Fibroblast of peridontal ligament (primary cell): Measurements from ENCODE around the gene RGS7.
"Not testable (repeated sequence)": the region's sequence is repeated elsewhere in the genome, so short reads cannot be mapped to it uniquely, and the experiment has no call there.

Experiments used
- DNase-seq: peaks from one replicate; pipeline ENCODE4 v3.0.0-alpha.2; 2010; ENCODE audit errors: extremely low read depth

Gene RGS7

GRCh38 chr1:241332037-241332409, 25.0 kb downstream of the RGS7 start:
- DNase-seq, result no peak

DNA sequence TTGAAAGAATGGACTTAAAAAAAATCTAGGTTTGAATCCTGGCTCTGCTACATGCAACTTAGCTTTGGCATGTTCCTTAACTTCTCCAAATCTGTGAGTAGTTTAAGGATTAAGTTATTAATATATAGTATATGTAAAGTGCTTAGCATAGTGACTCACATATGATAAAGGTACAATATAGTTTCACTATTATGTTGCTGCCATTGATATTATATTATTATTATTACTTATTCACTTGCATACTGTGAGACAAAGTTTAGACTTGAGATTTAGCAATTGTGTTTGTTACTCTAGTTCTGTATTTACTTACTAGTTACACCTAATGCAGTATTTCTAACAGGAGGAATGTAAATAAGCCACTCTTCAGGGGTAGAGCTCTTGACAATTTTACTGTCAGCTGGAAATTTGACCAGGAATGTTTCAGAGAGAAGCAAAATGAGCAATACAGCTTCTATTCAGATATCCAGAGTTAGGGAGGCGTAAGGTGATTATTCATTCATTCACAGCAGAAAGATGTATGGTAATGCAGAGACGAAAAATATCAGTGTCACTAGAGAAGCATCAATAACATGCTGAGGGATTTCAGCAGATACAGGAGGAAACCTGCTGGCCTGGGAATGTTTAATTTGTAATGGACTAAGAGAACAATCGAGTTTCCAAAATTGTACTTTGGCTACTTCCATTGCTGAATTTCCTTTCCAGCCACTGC, 25.5 kb downstream of the RGS7 start:
- no peak for DNase-seq

- no peak for DNase-seq
Observed at GRCh38 chr1:241330619-241331327, 26.2 kb downstream of the RGS7 start.

DNA sequence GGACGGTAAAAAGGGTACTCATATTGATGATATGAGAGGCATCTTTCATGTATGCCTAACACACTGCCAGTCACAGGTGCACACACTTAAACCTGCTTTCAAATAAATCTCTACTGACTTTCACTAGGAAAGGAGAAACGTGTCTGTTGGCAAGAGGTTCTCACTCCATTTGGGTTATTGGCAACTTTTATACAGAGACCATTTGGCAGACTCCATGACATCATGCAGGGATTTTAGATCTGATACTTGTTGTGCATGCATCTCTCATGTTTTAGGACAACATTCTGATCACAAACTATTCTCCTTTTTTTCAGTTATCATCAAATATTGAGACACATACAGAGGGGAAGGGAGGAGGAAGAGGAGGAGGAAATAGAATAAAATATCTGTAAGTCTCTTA, 31.5 kb downstream of the RGS7 start:
- no peak for DNase-seq

DNA sequence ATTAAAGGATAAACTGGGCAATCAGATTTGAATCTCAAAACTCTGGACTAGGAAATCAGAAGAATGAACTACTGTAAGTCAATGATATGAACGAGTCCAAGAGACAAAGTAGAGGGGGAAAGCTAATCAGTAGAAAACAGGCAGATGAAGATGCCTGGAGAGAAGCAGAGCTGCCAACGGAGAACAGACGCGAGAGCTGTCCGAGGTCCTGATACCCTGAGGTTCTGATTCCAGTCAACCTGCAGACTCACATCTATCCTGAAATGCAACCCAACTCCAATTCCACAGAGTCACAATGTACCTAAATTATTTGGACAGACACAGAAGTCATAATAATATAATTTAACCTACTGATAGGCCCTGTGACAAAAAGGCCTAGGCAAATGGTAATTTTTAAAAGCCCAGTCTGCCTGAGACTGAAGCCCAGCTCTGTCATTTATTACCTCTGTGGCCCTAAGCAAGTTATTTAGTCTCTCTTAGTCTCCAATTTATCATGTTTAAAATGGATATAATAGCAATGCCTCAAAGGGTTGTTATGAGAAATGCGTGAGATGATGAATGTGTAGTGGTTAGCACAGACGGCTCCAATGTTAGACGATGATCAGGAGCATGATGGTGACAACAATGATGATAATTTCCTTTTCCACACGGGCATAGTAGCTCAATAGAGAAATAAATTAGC, 33.4 kb downstream of the RGS7 start:
- peak; percentile 58 for DNase-seq

DNA sequence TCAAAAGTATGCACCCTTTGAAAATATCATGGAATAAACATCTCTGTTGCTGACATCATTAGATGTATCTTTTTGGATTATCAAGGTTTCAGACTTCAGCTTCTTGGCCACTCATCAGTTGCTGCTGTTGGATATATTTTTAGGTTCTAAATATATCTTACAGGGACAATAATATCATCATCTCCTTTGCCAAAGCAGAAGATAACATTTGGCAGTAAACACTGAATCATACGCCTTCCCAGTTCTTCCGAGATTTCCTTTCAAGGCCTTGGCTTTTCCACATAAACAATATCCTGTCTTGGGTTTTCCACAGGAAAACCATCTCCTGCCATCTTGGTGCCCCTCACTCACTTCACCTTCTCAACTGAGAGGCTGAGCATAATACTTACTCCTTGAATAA, 39.3 kb downstream of the RGS7 start:
- DNase-seq, result no peak

GRCh38 chr1:241316372-241316771, 40.6 kb downstream of the RGS7 start:
- no peak for DNase-seq

GRCh38 chr1:241311056-241311746, 45.8 kb downstream of the RGS7 start:
- DNase-seq, result peak; percentile 22

GRCh38 chr1:241310451-241310850, 46.6 kb downstream of the RGS7 start:
- DNase-seq, result peak; percentile 8

GRCh38 chr1:241309651-241310050, 47.4 kb downstream of the RGS7 start:
- DNase-seq, result no peak

DNA sequence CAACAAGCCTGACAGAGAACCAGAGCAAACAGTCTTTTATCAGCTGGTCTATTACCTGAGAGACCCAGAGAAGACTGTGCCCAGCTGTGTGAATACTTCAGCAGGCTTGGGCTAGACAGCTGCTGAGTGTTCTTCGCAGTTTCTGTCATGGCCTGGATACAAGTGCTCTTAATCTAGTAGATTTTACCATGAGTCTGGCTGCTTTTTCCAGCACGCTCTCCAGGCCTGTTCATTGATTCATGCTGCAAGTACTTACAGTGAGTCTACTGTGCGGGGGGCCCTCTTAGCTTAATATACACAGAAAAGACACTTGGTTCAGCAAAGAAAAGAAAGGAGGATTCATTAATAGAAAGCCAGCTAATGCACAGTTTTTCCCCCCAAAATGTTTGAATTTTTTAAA, 48.5 kb downstream of the RGS7 start:
- no peak for DNase-seq

DNA sequence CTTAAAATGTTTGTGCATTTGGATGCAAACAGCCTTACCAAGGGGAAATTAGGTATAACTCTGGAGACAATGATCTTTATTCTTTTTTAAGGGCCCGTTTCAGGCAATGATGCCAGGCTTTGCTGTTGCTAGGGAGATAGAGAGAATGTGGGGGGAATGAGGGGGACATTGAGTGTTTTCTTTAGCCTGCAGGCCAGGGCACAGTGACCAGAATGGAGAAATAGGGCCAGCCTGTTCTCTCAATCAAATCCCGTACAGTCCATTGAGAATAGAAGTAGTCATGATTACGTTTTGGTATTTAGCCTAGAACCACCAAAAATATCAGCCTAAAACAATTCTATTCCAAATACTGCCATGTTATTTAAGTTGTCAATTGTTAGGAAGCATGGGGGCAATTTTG, 49.0 kb downstream of the RGS7 start:
- no peak for DNase-seq

- no peak for DNase-seq
Observed at GRCh38 chr1:241306125-241306790, 50.7 kb downstream of the RGS7 start.

- DNase-seq, result not testable (repeated sequence)
Observed at GRCh38 chr1:241302024-241302423, 55.0 kb downstream of the RGS7 start.

DNA sequence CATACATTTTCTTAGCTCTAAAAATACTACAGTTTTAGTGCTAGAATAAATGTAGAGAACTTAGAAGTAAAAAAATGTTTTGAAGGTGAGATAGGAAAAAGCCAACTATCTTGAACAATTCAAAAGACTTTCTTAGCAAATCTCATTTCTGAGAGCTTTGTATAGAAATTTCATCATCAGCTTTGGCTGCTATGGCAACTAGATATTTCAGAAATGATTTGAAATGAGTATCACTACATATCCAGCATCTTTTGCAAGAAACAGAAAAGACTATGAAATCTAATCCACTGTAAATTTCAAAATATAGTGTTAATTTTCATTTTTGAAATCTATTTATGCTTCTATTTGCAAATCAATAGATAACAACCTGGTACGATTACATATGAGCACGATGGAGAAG, 57.7 kb downstream of the RGS7 start:
- DNase-seq, result peak; percentile 4

DNA sequence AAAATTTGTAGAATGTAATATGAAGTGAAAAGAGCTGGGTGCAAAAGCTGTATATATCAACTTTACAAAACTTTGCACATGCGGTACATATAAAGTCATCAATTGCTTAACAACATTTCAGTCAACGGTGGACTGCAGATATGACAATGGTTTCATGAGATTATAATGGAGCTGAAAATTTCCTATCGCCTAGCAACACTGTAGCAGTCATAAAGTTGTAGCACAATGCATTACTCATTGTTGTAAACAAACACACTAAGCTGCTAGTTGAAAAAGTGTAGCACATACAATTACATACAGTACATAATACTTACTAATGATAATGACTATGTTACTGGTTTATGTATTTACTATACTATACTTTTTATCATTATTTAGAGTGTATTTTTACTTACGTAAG, 64.0 kb downstream of the RGS7 start:
- DNase-seq, result no peak

GRCh38 chr1:241291548-241291947, 65.5 kb downstream of the RGS7 start:
- DNase-seq, result not testable (repeated sequence)

GRCh38 chr1:241286486-241286885, 70.5 kb downstream of the RGS7 start:
- no peak for DNase-seq

GRCh38 chr1:241276391-241276790, 80.6 kb downstream of the RGS7 start:
- DNase-seq, result no peak

- no peak for DNase-seq
Observed at GRCh38 chr1:241275981-241276380, 81.0 kb downstream of the RGS7 start.

GRCh38 chr1:241275226-241275625, 81.8 kb downstream of the RGS7 start:
- DNase-seq, result no peak

DNA sequence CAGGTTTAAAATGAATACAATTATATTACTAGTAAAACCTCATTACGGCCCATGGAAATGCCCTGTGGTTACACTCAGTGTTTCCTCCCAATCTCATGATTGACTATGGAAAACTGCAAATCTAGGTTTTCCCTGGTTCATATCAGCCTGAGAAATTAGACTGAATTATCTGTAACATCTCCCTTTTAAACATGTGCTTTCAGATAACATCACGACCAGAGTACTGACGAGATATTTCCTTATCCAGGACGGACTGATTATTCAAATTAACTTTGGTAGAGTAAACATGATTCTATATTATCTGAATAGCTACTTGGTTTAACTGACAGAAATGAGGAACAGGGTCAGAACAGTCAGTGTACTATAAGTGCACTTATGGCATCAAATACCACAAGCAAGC, 82.3 kb downstream of the RGS7 start:
- no peak for DNase-seq
